SK-N-SH (cell line): Measurements from ENCODE around the gene HOXA2. TPM values are rescaled to one million over a fixed set of nuclear protein-coding genes. Genes with fewer than 3 reads are reported as not detected.

Experiments used
- CTCF ChIA-PET: fragments of 300-600, 350-600 bp; formaldehyde crosslinking; extraction: SDS; loops from one replicate; lab custom pipeline; 2021; lab: Yijun Ruan, JAX
- POLR2A ChIA-PET: fragments of 350-600 bp; sonication (Branson Sonifier 250); formaldehyde crosslinking; extraction: SDS; loops from one replicate; lab custom pipeline; 2020; ENCODE audit warnings: antibody characterized with exemption, inconsistent platforms; lab: Yijun Ruan, JAX
- DNase-seq: peaks from one replicate; pipeline ENCODE4 v3.0.0; 2012
- H2AFZ ChIP-seq: fragments of 200-600 bp; sonication (generic); 2 replicates; pipeline ENCODE4 v1.8.1; 2016; ENCODE audit warnings: antibody characterized with exemption, mild to moderate bottlenecking, low read depth
- H3F3A ChIP-seq: fragments of 200-600 bp; sonication (generic); replicated peaks from 2 replicates; pipeline ENCODE3; 2016; ENCODE audit warnings: antibody characterized with exemption, mild to moderate bottlenecking; ENCODE audit not compliant: insufficient read depth
- H3K27ac ChIP-seq, 2 experiments: fragments of 200-500 bp in 1 of 2; fragments of 200-600 bp in 1 of 2; sonication (Bioruptor generic) in 1 of 2; sonication (generic), shearing (Covaris generic) in 1 of 2; 2 replicates each; pipeline versions ENCODE4 v1.5.1 to v1.6.1; 2014 to 2016; ENCODE audit warnings: low read depth in 2 of 2, inconsistent platforms in 1 of 2, low read length in 1 of 2, mild to moderate bottlenecking in 1 of 2, mixed read lengths in 1 of 2
- H3K27me3 ChIP-seq: fragments of 200-600 bp; sonication (generic), shearing (Covaris generic); 2 replicates; pipeline ENCODE4 v1.6.1; 2016; ENCODE audit warnings: mixed run types; ENCODE audit not compliant: insufficient read depth
- H3K36me3 ChIP-seq, 2 experiments: fragments of 200-500 bp in 1 of 2; fragments of 200-600 bp in 1 of 2; sonication (Bioruptor generic) in 1 of 2; sonication (generic) in 1 of 2; replicated peaks in 1 of 2; 2 replicates each; pipeline versions ENCODE3 to v1.5.1; 2014 to 2016; ENCODE audit warnings: low read length in 1 of 2, mild to moderate bottlenecking in 1 of 2; ENCODE audit not compliant: insufficient read depth in 2 of 2, control insufficient read depth in 1 of 2
- H3K4me1 ChIP-seq, 2 experiments: fragments of 200-500 bp in 1 of 2; fragments of 200-600 bp in 1 of 2; sonication (Bioruptor generic) in 1 of 2; sonication (generic), shearing (Covaris generic) in 1 of 2; 2 replicates each; pipeline versions ENCODE4 v1.5.1 to v1.6.1; 2014 to 2016; ENCODE audit warnings: low read depth in 1 of 2, low read length in 1 of 2, mixed run types in 1 of 2; ENCODE audit not compliant: insufficient read depth in 2 of 2, control insufficient read depth in 1 of 2
- H3K4me2 ChIP-seq: fragments of 200-600 bp; sonication (generic), shearing (Covaris generic); 2 replicates; pipeline ENCODE4 v1.6.1; 2017; ENCODE audit warnings: mixed run types
- H3K4me3 ChIP-seq, 2 experiments: fragments of 200-500 bp in 1 of 2; fragments of 200-600 bp in 1 of 2; sonication (Bioruptor generic) in 1 of 2; sonication (generic), shearing (Covaris generic) in 1 of 2; 2 replicates each; pipeline versions ENCODE4 v1.5.1 to v1.8.1; 2014 to 2016; ENCODE audit warnings: low read depth in 2 of 2, inconsistent platforms in 1 of 2, low read length in 1 of 2, mild to moderate bottlenecking in 1 of 2, mixed read lengths in 1 of 2, moderate library complexity in 1 of 2
- H3K79me2 ChIP-seq: fragments of 200-600 bp; sonication (generic); 2 replicates; pipeline ENCODE4 v1.8.1; 2017; ENCODE audit warnings: mild to moderate bottlenecking; ENCODE audit not compliant: insufficient read depth
- H3K9ac ChIP-seq: fragments of 200-600 bp; sonication (generic); 2 replicates; pipeline ENCODE4 v1.6.1; 2017; ENCODE audit warnings: mixed run types
- H3K9me2 ChIP-seq: fragments of 200-600 bp; sonication (generic); 2 replicates; pipeline ENCODE4 v1.6.1; 2017; ENCODE audit warnings: mixed run types
- H3K9me3 ChIP-seq: fragments of 200-600 bp; sonication (generic); 2 replicates; pipeline ENCODE4 v1.6.1; 2017; ENCODE audit warnings: mixed run types, mild to moderate bottlenecking, moderate library complexity
- H4K20me1 ChIP-seq: fragments of 200-600 bp; sonication (generic); 2 replicates; pipeline ENCODE4 v1.6.1; 2017; ENCODE audit warnings: mild to moderate bottlenecking, mixed run types; ENCODE audit not compliant: insufficient read depth
- EZH2phosphoT487 ChIP-seq: fragments of 200-600 bp; sonication (generic); IDR thresholded peaks from 2 replicates; pipeline ENCODE4 v1.6.1; 2017; ENCODE audit warnings: low read depth, mixed run types, mild to moderate bottlenecking, antibody characterized with exemption, moderate library complexity, borderline replicate concordance
- JUND ChIP-seq: IDR thresholded peaks from 2 replicates; pipeline ENCODE4 v1.4.0; 2012
- MEF2A ChIP-seq: IDR thresholded peaks from 2 replicates; pipeline ENCODE4 v1.4.0; 2012; ENCODE audit warnings: low read depth, borderline replicate concordance
- MXI1 ChIP-seq: IDR thresholded peaks from 2 replicates; pipeline ENCODE4 v1.6.1; 2012; ENCODE audit warnings: mild to moderate bottlenecking, low read depth, low read length, improper control_type of control experiment
- NRF1 ChIP-seq: IDR thresholded peaks from 2 replicates; pipeline ENCODE4 v1.6.1; 2012; ENCODE audit warnings: low read depth, mild to moderate bottlenecking, low read length
- POLR2AphosphoS5 ChIP-seq: IDR thresholded peaks from 2 replicates; pipeline ENCODE4 v1.6.1; 2012; ENCODE audit warnings: low read depth, low read length
- RCOR1 ChIP-seq: fragments of 150-350 bp; IDR thresholded peaks from 2 replicates; pipeline ENCODE4 v1.6.1; 2017; ENCODE audit warnings: antibody characterized with exemption, low read length
- RFX5 ChIP-seq: IDR thresholded peaks from 2 replicates; pipeline ENCODE4 v1.6.1; 2012; ENCODE audit warnings: mild to moderate bottlenecking, improper control_type of control experiment, low read length
- TEAD4 ChIP-seq: IDR thresholded peaks from 2 replicates; pipeline ENCODE4 v1.4.0; 2012; ENCODE audit warnings: mild to moderate bottlenecking, borderline replicate concordance; ENCODE audit not compliant: insufficient read depth
- YY1 ChIP-seq: IDR thresholded peaks from 2 replicates; pipeline ENCODE4 v1.4.0; 2012; ENCODE audit warnings: low read depth, mild to moderate bottlenecking
- WGBS: methylation state at CpG from one replicate; pipeline ENCODE4 v1.1.6; 2017; ENCODE audit warnings: low lambda C conversion rate; 5-methylcytosine and 5-hydroxymethylcytosine counted together
- polyA plus RNA-seq, 3 experiments: library from polyadenylated mRNA; depleted of rRNA; stranded (reverse); fragments of >200 nt; gene quantifications; 2 replicates each; pipeline ENCODE4 v1.2.3, GENCODE V29; 2012
- TF ChIP-seq, protein P1 (sequence below): fragments of 200-600 bp; sonication (generic); IDR thresholded peaks from 2 replicates; pipeline ENCODE4 v1.6.1; 2017; ENCODE audit warnings: antibody characterized with exemption, mild to moderate bottlenecking, moderate library complexity
- TF ChIP-seq, protein P2 (sequence below): fragments of 150-350 bp; IDR thresholded peaks from 2 replicates; pipeline ENCODE4 v1.6.1; 2016; ENCODE audit warnings: mild to moderate bottlenecking, low read depth, low read length
- TF ChIP-seq, protein P3 (sequence below): IDR thresholded peaks from 2 replicates; pipeline ENCODE4 v1.4.0; 2012; ENCODE audit warnings: low read depth, borderline replicate concordance
- TF ChIP-seq, protein P4 (sequence below): fragments of 150-350 bp; IDR thresholded peaks from 2 replicates; pipeline ENCODE4 v1.6.1; 2017; ENCODE audit warnings: antibody characterized with exemption, low read length, low read depth, borderline replicate concordance
- TF ChIP-seq, protein P5 (sequence below): IDR thresholded peaks from 2 replicates; pipeline ENCODE4; 2012

The HOXA2 gene
- polyA plus RNA-seq, 1 of the 3 experiments (the other 2 are of a cell fraction), result not detected

DNA sequence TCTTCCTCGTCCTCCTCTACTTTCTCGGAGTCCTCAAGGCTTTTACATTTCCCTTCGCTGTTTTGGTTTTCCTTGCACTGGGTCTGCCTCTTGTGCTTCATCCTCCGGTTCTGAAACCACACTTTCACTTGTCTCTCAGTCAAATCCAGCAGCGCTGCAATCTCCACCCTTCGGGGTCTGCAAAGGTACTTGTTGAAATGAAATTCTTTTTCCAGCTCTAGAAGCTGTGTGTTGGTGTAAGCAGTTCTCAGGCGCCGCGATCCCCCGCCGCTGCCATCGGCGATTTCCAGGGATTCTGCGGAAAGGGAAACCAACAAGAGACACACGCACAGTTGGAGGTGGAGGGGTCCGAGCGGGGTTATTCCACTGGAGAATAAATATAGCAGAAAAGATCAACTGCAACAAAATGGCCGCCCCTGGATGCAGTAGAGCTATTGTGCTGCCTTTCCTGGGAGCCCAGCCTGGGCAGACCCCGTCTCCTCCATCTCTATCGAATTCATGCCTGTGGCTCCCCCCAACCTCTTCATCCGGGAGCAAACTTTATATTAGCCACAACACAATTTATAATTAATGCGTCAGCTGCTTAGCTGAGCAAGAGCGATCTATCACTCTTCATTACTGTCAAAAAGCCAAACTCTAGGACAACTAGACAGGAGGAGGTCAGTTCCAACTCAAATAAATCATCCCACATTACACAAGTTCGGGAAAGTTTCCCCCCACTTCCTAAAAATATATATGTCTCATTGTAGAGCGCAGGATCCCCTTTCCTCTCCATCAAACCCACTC lies 1.1 kb downstream of the HOXA2 start:
- TF ChIP-seq YY1, result peak; percentile 48; the same call in 1 of the 2 replicates
- TF ChIP-seq, protein P1, sequence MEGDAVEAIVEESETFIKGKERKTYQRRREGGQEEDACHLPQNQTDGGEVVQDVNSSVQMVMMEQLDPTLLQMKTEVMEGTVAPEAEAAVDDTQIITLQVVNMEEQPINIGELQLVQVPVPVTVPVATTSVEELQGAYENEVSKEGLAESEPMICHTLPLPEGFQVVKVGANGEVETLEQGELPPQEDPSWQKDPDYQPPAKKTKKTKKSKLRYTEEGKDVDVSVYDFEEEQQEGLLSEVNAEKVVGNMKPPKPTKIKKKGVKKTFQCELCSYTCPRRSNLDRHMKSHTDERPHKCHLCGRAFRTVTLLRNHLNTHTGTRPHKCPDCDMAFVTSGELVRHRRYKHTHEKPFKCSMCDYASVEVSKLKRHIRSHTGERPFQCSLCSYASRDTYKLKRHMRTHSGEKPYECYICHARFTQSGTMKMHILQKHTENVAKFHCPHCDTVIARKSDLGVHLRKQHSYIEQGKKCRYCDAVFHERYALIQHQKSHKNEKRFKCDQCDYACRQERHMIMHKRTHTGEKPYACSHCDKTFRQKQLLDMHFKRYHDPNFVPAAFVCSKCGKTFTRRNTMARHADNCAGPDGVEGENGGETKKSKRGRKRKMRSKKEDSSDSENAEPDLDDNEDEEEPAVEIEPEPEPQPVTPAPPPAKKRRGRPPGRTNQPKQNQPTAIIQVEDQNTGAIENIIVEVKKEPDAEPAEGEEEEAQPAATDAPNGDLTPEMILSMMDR, result no peak
- no peak overlapping the region for H3K27ac ChIP-seq
- peaks cover 100% of the 10 kb centered on the region for H3K27me3 ChIP-seq
- CTCF ChIA-PET, result interaction anchor here (1.1 to 1.6 kb wide), 2 partner anchors 10 to 30 kb away, joined by 3 to 4 read pairs; no protein-coding TSS in a partner anchor
- no peaks in the 10 kb centered on the region for H3K9me2 ChIP-seq
- H3K4me3 ChIP-seq, result peak overlapping the region in 1 of 2 experiments; percentile 42; a peak in 2 of 4 replicates
- H3F3A ChIP-seq, result no peaks in the 10 kb centered on the region
- H3K79me2 ChIP-seq, result no peaks in the 10 kb centered on the region
- H3K4me2 ChIP-seq, result peak overlapping the region; percentile 65; the same call in 1 of the 2 replicates
- no peak overlapping the region for H3K9ac ChIP-seq
- DNase-seq, result peak; percentile 28
- H3K9me3 ChIP-seq, result no peaks in the 10 kb centered on the region
- H4K20me1 ChIP-seq, result no peaks in the 10 kb centered on the region
- POLR2A ChIA-PET, result no interaction called here
- H2AFZ ChIP-seq, result peak overlapping the region; percentile 17; the same call in 1 of the 2 replicates
- H3K4me1 ChIP-seq, result no peaks in the 10 kb centered on the region; a peak in 1 of 4 replicates
- WGBS, result 10% methylated on average over 25 of the region's 25 CpGs
- H3K36me3 ChIP-seq, result no peaks in the 10 kb centered on the region

DNA sequence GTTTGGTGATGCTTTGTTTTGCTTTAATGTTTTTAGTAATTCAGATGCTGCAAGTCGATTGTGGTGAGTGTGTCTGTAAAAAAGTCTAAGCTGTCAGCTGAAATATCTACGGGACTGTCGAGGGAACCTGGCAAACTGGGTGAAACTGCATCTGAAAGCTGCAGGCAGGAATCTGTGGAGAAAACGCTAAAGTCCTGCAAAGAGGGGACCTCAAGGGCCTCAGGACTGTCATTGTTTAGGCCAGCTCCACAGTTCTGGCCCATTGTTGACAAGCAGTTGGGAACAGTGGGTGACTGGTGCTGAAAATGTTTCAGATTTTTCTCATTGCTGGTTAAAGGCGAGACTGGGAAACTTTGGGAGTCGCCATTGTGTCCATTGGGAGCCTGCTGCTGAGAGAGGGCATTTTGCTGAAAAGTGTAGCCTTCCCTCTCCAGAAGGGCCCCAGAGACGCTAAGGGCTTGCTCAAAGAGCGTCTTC lies 1.8 kb downstream of the HOXA2 start:
- WGBS, result 11% methylated on average over 8 of the region's 8 CpGs
- Histone ChIP-seq H3K27me3 (peaks cover 98% of the 10 kb centered on the region), H3K4me1 (no peaks in the 10 kb centered on the region; a peak in 1 of 4 replicates), H3F3A (no peaks in the 10 kb centered on the region), H2AFZ (peak overlapping the region; percentile 17; the same call in 1 of the 2 replicates), H3K9me2 (no peaks in the 10 kb centered on the region), H3K27ac (no peak overlapping the region), H3K4me2 (peak overlapping the region; percentile 65; the same call in 1 of the 2 replicates), H3K79me2 (no peaks in the 10 kb centered on the region), H3K4me3 (peak overlapping the region in 1 of 2 experiments; percentile 42; a peak in 1 of 4 replicates), H3K9me3 (no peaks in the 10 kb centered on the region), H3K9ac (no peak overlapping the region), H3K36me3 (no peaks in the 10 kb centered on the region), H4K20me1 (no peaks in the 10 kb centered on the region)
- ChIA-PET POLR2A (no interaction called here), CTCF (interaction anchor here (1.0 to 1.6 kb wide), 3 partner anchors 10 to 31 kb away, joined by 3 to 4 read pairs (median 3); no protein-coding TSS in a partner anchor)
- DNase-seq, result no peak
- no peak for TF ChIP-seq MXI1
- TF ChIP-seq JUND, result no peak
- no peak for TF ChIP-seq TEAD4
- no peak for TF ChIP-seq MEF2A
- TF ChIP-seq, protein P2, sequence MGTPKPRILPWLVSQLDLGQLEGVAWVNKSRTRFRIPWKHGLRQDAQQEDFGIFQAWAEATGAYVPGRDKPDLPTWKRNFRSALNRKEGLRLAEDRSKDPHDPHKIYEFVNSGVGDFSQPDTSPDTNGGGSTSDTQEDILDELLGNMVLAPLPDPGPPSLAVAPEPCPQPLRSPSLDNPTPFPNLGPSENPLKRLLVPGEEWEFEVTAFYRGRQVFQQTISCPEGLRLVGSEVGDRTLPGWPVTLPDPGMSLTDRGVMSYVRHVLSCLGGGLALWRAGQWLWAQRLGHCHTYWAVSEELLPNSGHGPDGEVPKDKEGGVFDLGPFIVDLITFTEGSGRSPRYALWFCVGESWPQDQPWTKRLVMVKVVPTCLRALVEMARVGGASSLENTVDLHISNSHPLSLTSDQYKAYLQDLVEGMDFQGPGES, result no peak
- TF ChIP-seq, protein P3, sequence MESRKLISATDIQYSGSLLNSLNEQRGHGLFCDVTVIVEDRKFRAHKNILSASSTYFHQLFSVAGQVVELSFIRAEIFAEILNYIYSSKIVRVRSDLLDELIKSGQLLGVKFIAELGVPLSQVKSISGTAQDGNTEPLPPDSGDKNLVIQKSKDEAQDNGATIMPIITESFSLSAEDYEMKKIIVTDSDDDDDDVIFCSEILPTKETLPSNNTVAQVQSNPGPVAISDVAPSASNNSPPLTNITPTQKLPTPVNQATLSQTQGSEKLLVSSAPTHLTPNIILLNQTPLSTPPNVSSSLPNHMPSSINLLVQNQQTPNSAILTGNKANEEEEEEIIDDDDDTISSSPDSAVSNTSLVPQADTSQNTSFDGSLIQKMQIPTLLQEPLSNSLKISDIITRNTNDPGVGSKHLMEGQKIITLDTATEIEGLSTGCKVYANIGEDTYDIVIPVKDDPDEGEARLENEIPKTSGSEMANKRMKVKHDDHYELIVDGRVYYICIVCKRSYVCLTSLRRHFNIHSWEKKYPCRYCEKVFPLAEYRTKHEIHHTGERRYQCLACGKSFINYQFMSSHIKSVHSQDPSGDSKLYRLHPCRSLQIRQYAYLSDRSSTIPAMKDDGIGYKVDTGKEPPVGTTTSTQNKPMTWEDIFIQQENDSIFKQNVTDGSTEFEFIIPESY, result no peak
- no peak for TF ChIP-seq RFX5
- TF ChIP-seq NRF1, result no peak
- no peak for TF ChIP-seq EZH2phosphoT487
- TF ChIP-seq POLR2AphosphoS5, result no peak
- TF ChIP-seq, protein P4, sequence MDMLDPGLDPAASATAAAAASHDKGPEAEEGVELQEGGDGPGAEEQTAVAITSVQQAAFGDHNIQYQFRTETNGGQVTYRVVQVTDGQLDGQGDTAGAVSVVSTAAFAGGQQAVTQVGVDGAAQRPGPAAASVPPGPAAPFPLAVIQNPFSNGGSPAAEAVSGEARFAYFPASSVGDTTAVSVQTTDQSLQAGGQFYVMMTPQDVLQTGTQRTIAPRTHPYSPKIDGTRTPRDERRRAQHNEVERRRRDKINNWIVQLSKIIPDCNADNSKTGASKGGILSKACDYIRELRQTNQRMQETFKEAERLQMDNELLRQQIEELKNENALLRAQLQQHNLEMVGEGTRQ, result no peak
- no peak for TF ChIP-seq RCOR1
- TF ChIP-seq, protein P5, sequence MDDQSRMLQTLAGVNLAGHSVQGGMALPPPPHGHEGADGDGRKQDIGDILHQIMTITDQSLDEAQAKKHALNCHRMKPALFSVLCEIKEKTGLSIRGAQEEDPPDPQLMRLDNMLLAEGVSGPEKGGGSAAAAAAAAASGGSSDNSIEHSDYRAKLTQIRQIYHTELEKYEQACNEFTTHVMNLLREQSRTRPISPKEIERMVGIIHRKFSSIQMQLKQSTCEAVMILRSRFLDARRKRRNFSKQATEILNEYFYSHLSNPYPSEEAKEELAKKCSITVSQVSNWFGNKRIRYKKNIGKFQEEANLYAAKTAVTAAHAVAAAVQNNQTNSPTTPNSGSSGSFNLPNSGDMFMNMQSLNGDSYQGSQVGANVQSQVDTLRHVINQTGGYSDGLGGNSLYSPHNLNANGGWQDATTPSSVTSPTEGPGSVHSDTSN, result no peak
